HG03108 (cell line): ENCODE measurements around the gene KLF6.

ENCODE experiments used
- ATAC-seq: cut with Tn5 transposase; IDR thresholded peaks from one replicate; pipeline ENCODE4 v1.9.1; 2021; ENCODE audit warnings: moderate library complexity; ENCODE audit not compliant: unreplicated experiment

The KLF6 gene

GRCh38 chr10:3757638-3758490 is 27.1 kb downstream of the KLF6 start:
- ATAC-seq, result peak; percentile 76

- no peak for ATAC-seq
These were observed 27.8 kb downstream of the KLF6 start for GRCh38 chr10:3757250-3757637.

- no peak for ATAC-seq
These were observed 28.7 kb downstream of the KLF6 start for GRCh38 chr10:3756360-3756740.

- no peak for ATAC-seq
These were observed 29.3 kb downstream of the KLF6 start for GRCh38 chr10:3755440-3756359.

- no peak for ATAC-seq
These were observed 30.1 kb downstream of the KLF6 start for GRCh38 chr10:3754727-3755439.

- no peak for ATAC-seq
These were observed 34.2 kb downstream of the KLF6 start for GRCh38 chr10:3750854-3751253.

GRCh38 chr10:3750006-3750816 is 34.8 kb downstream of the KLF6 start:
- peak; percentile 13 for ATAC-seq

GRCh38 chr10:3749600-3749999 is 35.4 kb downstream of the KLF6 start:
- ATAC-seq, result peak; percentile 70

GRCh38 chr10:3749011-3749410 is 36.0 kb downstream of the KLF6 start:
- ATAC-seq, result no peak

GRCh38 chr10:3748484-3748883 is 36.5 kb downstream of the KLF6 start:
- no peak for ATAC-seq

GRCh38 chr10:3747984-3748383 is 37.0 kb downstream of the KLF6 start:
- no peak for ATAC-seq

GRCh38 chr10:3747248-3747960 is 37.6 kb downstream of the KLF6 start:
- no peak for ATAC-seq

GRCh38 chr10:3746634-3747033 is 38.4 kb downstream of the KLF6 start:
- no peak for ATAC-seq

- ATAC-seq, result no peak
These were observed 39.5 kb downstream of the KLF6 start for GRCh38 chr10:3745521-3745920.

- no peak for ATAC-seq
These were observed 43.1 kb downstream of the KLF6 start for GRCh38 chr10:3741688-3742461.

- ATAC-seq, result peak; percentile 72
These were observed 44.7 kb downstream of the KLF6 start for GRCh38 chr10:3740157-3740871.

- ATAC-seq, result no peak
These were observed 46.1 kb downstream of the KLF6 start for GRCh38 chr10:3738855-3739350.

- no peak for ATAC-seq
These were observed 47.1 kb downstream of the KLF6 start for GRCh38 chr10:3737864-3738263.
